SK-MEL-5 (cell line): ENCODE data around the gene TPRG1. TPM values are rescaled to one million over a fixed set of nuclear protein-coding genes. Genes with fewer than 3 reads are reported as not detected.

Source experiments
- DNase-seq: peaks from one replicate; pipeline ENCODE4 v3.0.0-alpha.2; 2016; ENCODE audit warnings: low read depth, low spot score
- in situ Hi-C: cut with HindIII; loops from 2 replicates; pipeline ENCODE4 v1.10.0; 2016; ENCODE audit warnings: low sequenced_read_pairs, high pct_unique_total_duplicates, low pct_unique_long_range_greater_than_20kb
- total RNA-seq: library from RNA; depleted of rRNA; stranded (reverse); fragments of >200 nt; shearing (Covaris generic); gene quantifications from 2 replicates; pipeline ENCODE4 v1.2.3, GENCODE V29; 2014

Gene TPRG1
- total RNA-seq, 1 experiment from 2014 or later = 0.45 TPM

GRCh38 chr3:189353318-189353965 is 181.7 kb downstream of the TPRG1 start:
- in situ Hi-C loops = no loop called here
- no peak for DNase-seq

DNA sequence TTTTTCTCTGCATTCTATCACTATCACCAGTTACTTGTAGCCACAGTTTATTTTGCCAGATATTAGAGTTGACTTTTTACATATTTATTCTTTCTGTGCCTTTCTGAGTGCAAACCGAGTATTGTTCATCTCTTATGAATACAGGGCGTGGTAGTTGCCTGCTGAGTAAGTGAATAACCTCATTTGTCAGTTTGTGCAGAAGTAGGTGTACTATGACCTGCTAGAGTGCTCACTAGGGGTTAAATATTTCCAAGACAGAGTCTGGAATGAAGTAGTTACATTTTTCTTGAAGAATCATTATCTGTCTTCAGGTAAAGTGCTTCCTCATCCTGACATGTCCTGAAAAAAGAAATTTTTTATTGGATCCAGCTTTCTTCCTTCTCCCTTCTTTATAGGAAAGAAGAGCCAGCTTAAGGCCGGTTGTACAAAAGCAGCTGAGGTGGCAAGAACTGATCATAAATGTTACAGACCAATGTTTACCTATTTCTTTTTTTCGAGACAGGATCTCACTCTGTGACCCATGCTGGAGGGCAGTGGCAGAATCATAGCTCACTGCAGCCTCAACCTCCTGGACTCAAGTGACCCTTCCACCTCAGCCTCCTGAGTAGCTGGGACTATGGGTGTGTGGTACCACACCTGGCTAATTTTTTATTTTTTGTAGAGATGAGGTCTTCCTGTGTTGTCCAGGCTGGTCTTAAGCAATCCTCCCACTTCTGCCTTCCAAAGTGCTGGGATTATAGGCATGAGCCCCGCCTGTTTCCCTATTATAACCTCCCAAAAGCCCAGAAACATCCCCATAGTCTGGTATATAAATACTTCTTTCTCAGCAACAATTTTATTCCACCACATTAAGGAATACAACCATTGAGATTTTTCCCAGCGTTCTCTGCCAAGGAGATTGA is 182.5 kb downstream of the TPRG1 start:
- no peak for DNase-seq
- in situ Hi-C loops = no loop called here

GRCh38 chr3:189355115-189355480 is 183.3 kb downstream of the TPRG1 start:
- no peak for DNase-seq
- in situ Hi-C loops = no loop called here

DNA sequence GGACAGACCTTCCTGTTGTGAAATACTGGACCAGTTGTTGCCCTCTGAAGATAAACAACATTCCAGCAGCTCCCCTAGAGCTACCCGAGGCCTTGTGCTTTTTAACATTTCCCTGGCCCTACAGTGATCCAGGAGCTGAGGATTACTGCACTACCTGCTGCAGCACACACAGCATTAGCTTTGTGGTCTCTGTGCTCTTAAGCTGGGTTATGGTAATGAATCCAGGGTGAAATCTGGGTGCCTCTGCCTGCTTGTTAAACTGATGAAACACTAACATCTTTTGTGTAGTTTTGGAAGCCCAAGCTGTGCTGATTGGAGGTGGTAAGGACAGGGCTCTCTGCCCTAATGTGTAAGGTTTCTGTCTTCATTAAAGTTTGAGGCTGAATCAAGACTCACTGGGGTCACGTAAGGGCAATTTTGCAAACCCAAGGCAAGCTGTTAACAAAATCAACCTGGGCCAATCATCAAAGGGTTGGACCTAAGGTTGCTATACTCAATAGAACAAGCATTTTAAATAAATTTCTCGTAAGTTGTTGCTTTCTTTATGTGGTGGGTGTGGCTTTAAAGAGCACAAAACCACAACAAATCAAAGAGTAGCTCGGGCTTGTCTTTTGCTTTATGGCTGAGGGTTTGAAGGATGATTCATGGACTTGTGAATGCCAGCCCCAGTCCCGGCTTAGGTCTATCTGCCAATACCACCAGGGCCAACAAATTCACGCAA is 183.9 kb downstream of the TPRG1 start:
- no peak for DNase-seq
- in situ Hi-C loops = no loop called here

DNA sequence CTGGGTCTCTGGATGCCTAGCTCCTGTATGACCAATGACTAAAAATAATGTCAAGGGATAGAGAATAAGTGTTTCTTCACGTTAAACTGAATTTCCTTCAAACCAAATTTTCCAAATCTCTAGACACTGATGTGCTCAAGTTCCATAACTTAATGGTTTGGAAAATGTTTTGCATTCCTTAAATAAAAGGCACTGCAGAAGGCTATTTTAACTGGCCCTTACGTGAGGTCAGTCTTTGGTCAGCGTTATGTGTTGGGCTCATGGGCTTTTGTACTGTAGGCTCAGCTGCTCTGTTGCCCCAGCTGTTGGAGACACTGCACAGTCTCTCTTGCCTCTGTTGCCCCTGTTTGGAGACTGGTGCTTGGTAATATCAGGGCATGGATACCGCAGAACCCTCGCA is 188.5 kb downstream of the TPRG1 start:
- DNase-seq = no peak
- in situ Hi-C loops = no loop called here

DNA sequence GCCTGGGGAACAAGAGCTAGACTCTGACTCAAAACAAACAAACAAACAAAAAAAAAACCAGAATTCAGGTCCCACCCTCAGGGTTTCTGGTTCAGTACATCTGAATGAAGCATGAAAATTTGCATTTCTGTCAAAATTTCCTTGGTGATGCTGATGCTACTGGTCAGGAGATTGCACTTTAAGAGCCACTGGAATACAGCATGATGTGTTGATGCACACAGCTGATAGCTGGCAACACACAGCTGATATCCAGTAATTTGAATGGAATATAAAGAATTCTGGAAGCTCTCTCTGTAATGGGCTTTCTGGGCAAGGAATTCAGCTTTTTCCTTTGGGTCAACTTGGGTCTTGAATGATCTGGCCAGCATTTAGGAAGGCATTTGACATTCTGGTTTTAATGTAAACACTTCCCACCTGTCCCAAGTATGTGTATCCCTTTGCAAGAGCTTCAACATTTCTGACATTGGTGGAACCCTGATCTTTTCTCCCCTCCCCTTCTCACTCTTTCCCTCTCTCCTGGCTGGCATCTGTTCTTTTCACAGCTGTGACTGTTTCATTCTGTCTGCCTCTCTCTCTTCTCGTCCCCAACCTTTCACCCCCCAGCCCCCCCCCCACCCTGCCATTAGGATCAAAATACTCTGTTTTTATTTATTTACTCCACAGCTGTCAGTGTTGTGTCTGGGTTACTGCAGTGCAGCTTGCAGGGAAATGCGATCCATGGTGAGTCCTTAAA is 189.5 kb downstream of the TPRG1 start:
- in situ Hi-C loops = no loop called here
- no peak for DNase-seq

GRCh38 chr3:189363590-189364255 is 192.0 kb downstream of the TPRG1 start:
- DNase-seq = no peak
- in situ Hi-C loops = no loop called here

- no peak for DNase-seq
- in situ Hi-C loops = no loop called here
Measured at GRCh38 chr3:189365609-189366564, 194.1 kb downstream of the TPRG1 start.

DNA sequence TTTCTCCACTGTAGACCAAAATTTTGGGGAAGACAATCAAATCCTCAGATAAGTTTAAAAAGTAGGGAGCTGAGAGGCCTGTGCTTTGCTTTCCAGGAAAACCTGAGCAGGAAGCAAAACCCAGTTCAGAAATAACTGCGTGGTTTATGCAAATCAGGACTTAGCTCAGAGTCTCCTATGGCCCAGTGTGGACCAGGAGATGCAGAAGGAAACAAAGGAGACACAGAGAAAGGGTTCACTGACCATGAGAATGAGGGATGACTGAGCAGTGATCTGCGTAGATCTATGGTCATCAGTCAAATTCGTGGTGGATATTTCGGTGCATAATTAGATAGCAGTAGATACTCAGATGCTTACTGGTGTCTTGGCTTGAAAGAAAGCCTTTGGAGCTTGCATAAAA is 196.6 kb downstream of the TPRG1 start:
- no peak for DNase-seq
- in situ Hi-C loops = no loop called here

GRCh38 chr3:189369636-189370035 is 197.9 kb downstream of the TPRG1 start:
- in situ Hi-C loops = no loop called here
- no peak for DNase-seq

DNA sequence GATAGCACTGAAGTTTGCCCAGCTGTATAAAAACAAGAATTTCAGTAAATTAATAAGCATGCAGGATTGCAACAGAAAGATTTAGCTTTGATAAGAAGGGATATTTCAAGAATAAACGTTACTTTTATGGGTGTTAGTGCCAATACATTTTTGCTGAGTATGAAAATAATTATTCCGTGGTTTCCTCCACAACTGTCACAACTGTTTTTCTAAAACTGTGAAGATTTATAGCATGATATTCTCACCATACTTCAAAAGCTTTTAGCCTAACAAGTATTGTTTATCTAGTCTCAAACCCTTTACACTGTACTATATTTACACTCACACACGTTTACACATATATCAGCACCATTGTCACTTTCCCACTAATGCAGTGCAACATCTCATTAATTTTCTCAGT is 200.5 kb downstream of the TPRG1 start:
- no peak for DNase-seq
- in situ Hi-C loops = no loop called here
